IMR-90 (cell line): ENCODE measurements around the gene LBP. TPM values are rescaled to one million over a fixed set of nuclear protein-coding genes. Genes with fewer than 3 reads are reported as not detected.

ENCODE experiments used
- ATAC-seq: fragments of 200-7000 bp; cut with Tn5 transposase; 2 replicates; pipeline ENCODE4 v1.9.1; 2020; ENCODE audit warnings: low read depth, mild to moderate bottlenecking, moderate library complexity
- BruUV-seq: library from RNA; stranded (reverse); fragments of 400-500 nt; replicated peaks from 2 replicates; lab custom pipeline; 2021; lab: Mats Ljungman, UMichigan
- CTCF ChIA-PET: fragments of 300-600 bp; formaldehyde crosslinking; extraction: SDS; loops from one replicate; lab custom pipeline; 2021; ENCODE audit warnings: antibody characterized with exemption; lab: Yijun Ruan, JAX
- POLR2A ChIA-PET: fragments of 300-600 bp; sonication (Branson Sonifier 250); formaldehyde crosslinking; loops from one replicate; lab custom pipeline; 2022; ENCODE audit warnings: antibody characterized with exemption; ENCODE audit not compliant: unreplicated experiment; lab: Charles Lee
- DNase-seq: peaks from one replicate; pipeline ENCODE4 v3.0.0; 2013
- H2AFZ ChIP-seq: replicated peaks from 2 replicates; pipeline ENCODE3; 2013; ENCODE audit warnings: low read length, mild to moderate bottlenecking; ENCODE audit not compliant: poor library complexity
- H2AK5ac ChIP-seq: 2 replicates; pipeline ENCODE4 v1.6.1; 2013; ENCODE audit warnings: low read depth, low read length, inconsistent platforms
- H2AK9ac ChIP-seq: replicated peaks from 2 replicates; pipeline ENCODE3; 2013; ENCODE audit warnings: mild to moderate bottlenecking, low read depth, low read length, moderate library complexity; ENCODE audit not compliant: poor library complexity
- H2BK120ac ChIP-seq: 2 replicates; pipeline ENCODE4 v1.6.1; 2013; ENCODE audit warnings: low read depth, low read length, inconsistent platforms
- H2BK15ac ChIP-seq: 3 replicates; pipeline ENCODE4 v1.6.1; 2013; ENCODE audit warnings: low read depth, low read length, inconsistent platforms
- H2BK20ac ChIP-seq: 2 replicates; pipeline ENCODE4 v1.6.1; 2013; ENCODE audit warnings: low read depth, mild to moderate bottlenecking, inconsistent platforms, low read length, moderate library complexity
- H2BK5ac ChIP-seq: 2 replicates; pipeline ENCODE4 v1.6.1; 2013; ENCODE audit warnings: mild to moderate bottlenecking, low read depth, low read length, inconsistent platforms; ENCODE audit not compliant: poor library complexity, severe bottlenecking
- H3K14ac ChIP-seq: replicated peaks from 2 replicates; pipeline ENCODE4 v1.6.1; 2013; ENCODE audit warnings: low read depth, low read length, inconsistent platforms
- H3K18ac ChIP-seq: 2 replicates; pipeline ENCODE4 v1.6.1; 2013; ENCODE audit warnings: low read depth, low read length, control low read depth
- H3K23ac ChIP-seq: 2 replicates; pipeline ENCODE4 v1.6.1; 2013; ENCODE audit warnings: low read depth, low read length, inconsistent platforms
- H3K27ac ChIP-seq: 2 replicates; pipeline ENCODE4 v1.5.1; 2013; ENCODE audit warnings: mild to moderate bottlenecking, control low read depth, low read length; ENCODE audit not compliant: insufficient read depth
- H3K27me3 ChIP-seq: 2 replicates; pipeline ENCODE4 v1.6.1; 2013; ENCODE audit warnings: low read length; ENCODE audit not compliant: control insufficient read depth, insufficient read depth
- H3K36me3 ChIP-seq: 2 replicates; pipeline ENCODE4 v1.6.1; 2013; ENCODE audit warnings: low read length, mixed read lengths; ENCODE audit not compliant: control insufficient read depth, insufficient read depth
- H3K4ac ChIP-seq: 2 replicates; pipeline ENCODE4 v1.6.1; 2013; ENCODE audit warnings: low read depth, low read length, inconsistent platforms
- H3K4me1 ChIP-seq: 2 replicates; pipeline ENCODE4 v1.6.1; 2013; ENCODE audit warnings: low read length, mixed read lengths; ENCODE audit not compliant: control insufficient read depth, insufficient read depth
- H3K4me2 ChIP-seq: 2 replicates; pipeline ENCODE4 v1.6.1; 2013; ENCODE audit warnings: low read depth, mild to moderate bottlenecking, control low read depth, low read length, moderate library complexity
- H3K4me3 ChIP-seq: 2 replicates; pipeline ENCODE4 v1.5.1; 2013; ENCODE audit warnings: low read depth, mild to moderate bottlenecking, control low read depth, low read length, moderate library complexity; ENCODE audit not compliant: insufficient read depth
- H3K56ac ChIP-seq: 2 replicates; pipeline ENCODE4 v1.6.1; 2013; ENCODE audit warnings: low read length, inconsistent platforms; ENCODE audit not compliant: insufficient read depth; ENCODE audit errors: extremely low read depth
- H3K79me1 ChIP-seq, 2 experiments: 2 replicates each; pipeline ENCODE4 v1.6.1; 2013; ENCODE audit warnings: low read length in 2 of 2, inconsistent platforms in 1 of 2, low read depth in 1 of 2
- H3K9ac ChIP-seq: 2 replicates; pipeline ENCODE4 v1.6.1; 2013; ENCODE audit warnings: low read depth, low read length, control low read depth
- H3K9me1 ChIP-seq: 2 replicates; pipeline ENCODE4 v1.6.1; 2013; ENCODE audit warnings: low read length, inconsistent platforms; ENCODE audit not compliant: insufficient read depth
- H3K9me3 ChIP-seq: 2 replicates; pipeline ENCODE4 v1.6.1; 2013; ENCODE audit warnings: low read length; ENCODE audit not compliant: control insufficient read depth, insufficient read depth
- H4K20me1 ChIP-seq: 2 replicates; pipeline ENCODE4 v1.6.1; 2013; ENCODE audit warnings: low read length, inconsistent platforms; ENCODE audit not compliant: insufficient read depth
- H4K5ac ChIP-seq: 2 replicates; pipeline ENCODE4 v1.6.1; 2013; ENCODE audit warnings: mild to moderate bottlenecking, low read depth, low read length, control low read depth
- H4K8ac ChIP-seq, 2 experiments: 2 replicates each; pipeline ENCODE4 v1.6.1; 2013; ENCODE audit warnings: low read depth in 2 of 2, low read length in 2 of 2, control low read depth in 1 of 2, inconsistent platforms in 1 of 2
- H4K91ac ChIP-seq: 2 replicates; pipeline ENCODE4 v1.6.1; 2013; ENCODE audit warnings: low read depth, low read length, inconsistent platforms; ENCODE audit not compliant: insufficient read depth
- CHD1 ChIP-seq: IDR thresholded peaks from 2 replicates; pipeline ENCODE4 v1.6.1; 2012; ENCODE audit warnings: low read depth, low read length, improper control_type of control experiment
- RFX5 ChIP-seq: IDR thresholded peaks from 2 replicates; pipeline ENCODE4 v1.8.0; 2012; ENCODE audit warnings: low read depth, mild to moderate bottlenecking, low read length, moderate library complexity
- WGBS, 2 experiments: methylation state at CpG; one replicate each; pipeline versions ENCODE4 v1.1.5 to v1.1.7; 2013; ENCODE audit warnings: missing lambda C conversion rate in 2 of 2; ENCODE audit not compliant: insufficient read length in 1 of 2; ENCODE audit errors: extremely low coverage in 2 of 2; 5-methylcytosine and 5-hydroxymethylcytosine counted together
- dilution Hi-C: fragments of 300-500 bp; cut with HindIII; formaldehyde crosslinking; loops from one replicate; pipeline ENCODE4 v1.14.3; 2018; ENCODE audit warnings: low sequenced_read_pairs; ENCODE audit not compliant: unreplicated experiment
- in situ Hi-C: fragments of 300-500 bp; cut with MboI; formaldehyde crosslinking; loops from 3 replicates; pipeline ENCODE4 v1.14.3; 2019; ENCODE audit warnings: low sequenced_read_pairs, inconsistent platforms, mixed read lengths
- intact Hi-C: fragments of 100-400 bp; cut with micrococcal nuclease; formaldehyde crosslinking; loops from 2 replicates; pipeline ENCODE4 v1.10.0; 2022
- polyA plus RNA-seq, 3 experiments: library from polyadenylated mRNA; depleted of rRNA; stranded (reverse); fragments of >200 nt; gene quantifications; 2 replicates each; pipeline ENCODE4 v1.2.3, GENCODE V29; 2012; ENCODE audit warnings: low replicate concordance in 1 of 3
- total RNA-seq: library from RNA; depleted of rRNA; stranded (reverse); fragments of >200 nt; gene quantifications from 2 replicates; pipeline ENCODE4 v1.2.3, GENCODE V29; 2012
- TF ChIP-seq, protein P1 (sequence below): fragments of 150-350 bp; IDR thresholded peaks from 2 replicates; pipeline ENCODE4 v1.6.1; 2017; ENCODE audit warnings: mild to moderate bottlenecking, antibody characterized with exemption, low read length, low read depth

Gene LBP
- total and polyA plus RNA-seq, 2 of the 4 experiments (the other 2 are of a cell fraction): not detected

DNA sequence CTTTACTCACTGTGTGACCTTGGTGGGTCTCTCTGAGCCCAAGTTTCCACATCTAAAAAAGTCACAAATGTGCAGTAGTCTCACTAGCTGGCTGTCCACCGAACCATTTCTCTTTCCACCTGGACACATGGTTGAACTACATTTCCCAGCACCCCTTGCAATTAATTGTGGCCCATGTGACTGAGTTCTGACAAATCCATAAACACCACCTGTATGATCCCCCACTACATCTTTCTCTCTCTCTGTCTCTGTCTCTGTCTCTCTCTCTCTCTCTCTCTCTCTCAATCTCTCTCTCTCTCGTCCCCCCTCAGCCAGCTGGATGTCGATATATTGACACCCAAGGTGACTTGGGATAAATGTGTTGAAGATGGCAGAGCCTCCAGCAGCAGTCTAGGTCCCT, 46.1 kb downstream of the LBP start:
- no peak overlapping the region for H3K14ac ChIP-seq
- WGBS, 2 experiments: 20% methylated on average over 1 of the region's 3 CpGs; no CpG with 5 or more reads in 1 of the 2 experiments
- H2BK20ac ChIP-seq: no peak overlapping the region
- H4K20me1 ChIP-seq: no peaks in the 10 kb centered on the region
- no peaks in the 10 kb centered on the region for H3K36me3 ChIP-seq
- ChIA-PET CTCF (interaction anchor here (0.6 kb wide), 1 partner anchor 76 kb away, joined by 3 read pairs; no protein-coding TSS in a partner anchor), POLR2A (no interaction called here)
- intact Hi-C loops (no loop called here), in situ Hi-C loops (loop anchor here (25.0 kb wide), 1 partner anchor 1130 kb away; the partner anchor contains the start of gene GHRH), dilution Hi-C loops (no loop called here)
- H3K4ac ChIP-seq: no peak overlapping the region
- H2AK5ac ChIP-seq: no peak overlapping the region
- H3K4me3 ChIP-seq: no peak overlapping the region
- DNase-seq: no peak
- ATAC-seq: no peak
- no peak overlapping the region for H4K91ac ChIP-seq
- no peak overlapping the region for H3K4me2 ChIP-seq
- H3K18ac ChIP-seq: no peak overlapping the region
- TF ChIP-seq CHD1 (no peak), RFX5 (no peak)
- TF ChIP-seq, protein P1, sequence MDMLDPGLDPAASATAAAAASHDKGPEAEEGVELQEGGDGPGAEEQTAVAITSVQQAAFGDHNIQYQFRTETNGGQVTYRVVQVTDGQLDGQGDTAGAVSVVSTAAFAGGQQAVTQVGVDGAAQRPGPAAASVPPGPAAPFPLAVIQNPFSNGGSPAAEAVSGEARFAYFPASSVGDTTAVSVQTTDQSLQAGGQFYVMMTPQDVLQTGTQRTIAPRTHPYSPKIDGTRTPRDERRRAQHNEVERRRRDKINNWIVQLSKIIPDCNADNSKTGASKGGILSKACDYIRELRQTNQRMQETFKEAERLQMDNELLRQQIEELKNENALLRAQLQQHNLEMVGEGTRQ: peak; percentile 81
- no peak overlapping the region for H3K23ac ChIP-seq
- BruUV-seq: no TSS peak
- H4K5ac ChIP-seq: no peak overlapping the region
- H2AFZ ChIP-seq: no peak overlapping the region
- no peaks in the 10 kb centered on the region for H3K79me1 ChIP-seq
- no peak overlapping the region for H2AK9ac ChIP-seq
- H2BK15ac ChIP-seq: no peak overlapping the region
- no peaks in the 10 kb centered on the region for H3K9me1 ChIP-seq
- H3K27ac ChIP-seq: no peak overlapping the region
- no peak overlapping the region for H2BK120ac ChIP-seq
- H3K4me1 ChIP-seq: peaks cover 2% of the 10 kb centered on the region; the same call in 1 of the 2 replicates
- no peak overlapping the region for H2BK5ac ChIP-seq
- peaks cover 26% of the 10 kb centered on the region for H3K27me3 ChIP-seq
- H3K9ac ChIP-seq: no peak overlapping the region
- no peak overlapping the region for H4K8ac ChIP-seq
- no peak overlapping the region for H3K56ac ChIP-seq
- no peaks in the 10 kb centered on the region for H3K9me3 ChIP-seq
